SK-N-SH treated with all-trans-retinoic acid at 6 μM for 48 hours (cell line): ENCODE results near the gene YTHDC1.
A peak's percentile ranks its signal among the peaks of the same experiment; 100 is the strongest.

Experiments used
- ATAC-seq: fragments of 200-7000 bp; cut with Tn5 transposase; 3 replicates; pipeline ENCODE4 v1.9.1; 2020; ENCODE audit warnings: mild to moderate bottlenecking, moderate library complexity
- ARNTL ChIP-seq: fragments of 450-650 bp; formaldehyde crosslinking; IDR thresholded peaks from 2 replicates; pipeline ENCODE4 v1.5.0; 2020; ENCODE audit warnings: low read depth, mild to moderate bottlenecking, moderate library complexity, borderline replicate concordance
- BACH2 ChIP-seq: fragments of 250-450 bp; sonication (Bioruptor Pico); IDR thresholded peaks from 2 replicates; pipeline ENCODE4 v1.9.0; 2021; ENCODE audit warnings: mild to moderate bottlenecking, borderline replicate concordance
- CREB5 ChIP-seq: fragments of 250-450 bp; sonication (Bioruptor Pico); IDR thresholded peaks from 2 replicates; pipeline ENCODE4 v1.5.1; 2020; ENCODE audit warnings: low read depth, mild to moderate bottlenecking, moderate library complexity
- CSDC2 ChIP-seq: fragments of 250-450 bp; sonication (Bioruptor Pico); IDR thresholded peaks from 2 replicates; pipeline ENCODE4 v1.5.0; 2020; ENCODE audit warnings: mild to moderate bottlenecking, moderate library complexity
- CSRNP3 ChIP-seq: fragments of 250-450 bp; sonication (Bioruptor Pico); IDR thresholded peaks from 2 replicates; pipeline ENCODE4 v1.5.1; 2021; ENCODE audit warnings: mild to moderate bottlenecking, moderate library complexity
- ESRRG ChIP-seq: fragments of 250-450 bp; sonication (Bioruptor Pico); IDR thresholded peaks from 2 replicates; pipeline ENCODE4 v1.6.1; 2021; ENCODE audit warnings: mild to moderate bottlenecking
- GLIS3 ChIP-seq: fragments of 250-450 bp; sonication (Bioruptor Pico); IDR thresholded peaks from 2 replicates; pipeline ENCODE4 v1.5.0; 2020; ENCODE audit warnings: mild to moderate bottlenecking, moderate library complexity
- ISL1 ChIP-seq: fragments of 250-450 bp; sonication (Bioruptor Pico); IDR thresholded peaks from 2 replicates; pipeline ENCODE4 v2.1.2; 2022; ENCODE audit warnings: mild to moderate bottlenecking, moderate library complexity
- PATZ1 ChIP-seq: fragments of 250-450 bp; sonication (Bioruptor Pico); IDR thresholded peaks from 2 replicates; pipeline ENCODE4 v1.8.0; 2020; ENCODE audit warnings: mild to moderate bottlenecking, moderate library complexity, borderline replicate concordance
- POU6F1 ChIP-seq: fragments of 250-450 bp; sonication (Bioruptor Pico); IDR thresholded peaks from 2 replicates; pipeline ENCODE4 v1.8.0; 2021; ENCODE audit warnings: low read depth, mild to moderate bottlenecking, moderate library complexity, borderline replicate concordance
- PPARA ChIP-seq: fragments of 250-450 bp; sonication (Bioruptor Pico); IDR thresholded peaks from 2 replicates; pipeline ENCODE4 v1.5.0; 2020; ENCODE audit warnings: mild to moderate bottlenecking, borderline replicate concordance
- RARB ChIP-seq: fragments of 250-450 bp; sonication (Bioruptor Pico); IDR thresholded peaks from 2 replicates; pipeline ENCODE4 v1.8.0; 2021; ENCODE audit warnings: mild to moderate bottlenecking, moderate library complexity
- TCF4 ChIP-seq: fragments of 250-450 bp; sonication (Bioruptor Pico); IDR thresholded peaks from 2 replicates; pipeline ENCODE4 v1.8.0; 2021; ENCODE audit warnings: mild to moderate bottlenecking, moderate library complexity, borderline replicate concordance
- TOX ChIP-seq: fragments of 250-450 bp; sonication (Bioruptor Pico); IDR thresholded peaks from 2 replicates; pipeline ENCODE4 v1.8.0; 2021; ENCODE audit warnings: mild to moderate bottlenecking, moderate library complexity, borderline replicate concordance
- TSHZ2 ChIP-seq: fragments of 250-450 bp; sonication (Bioruptor Pico); IDR thresholded peaks from 2 replicates; pipeline ENCODE4 v1.5.0; 2020; ENCODE audit warnings: mild to moderate bottlenecking, moderate library complexity
- ZFP3 ChIP-seq: fragments of 250-450 bp; sonication (Bioruptor Pico); IDR thresholded peaks from 2 replicates; pipeline ENCODE4 v1.5.0; 2020; ENCODE audit warnings: mild to moderate bottlenecking, moderate library complexity
- ZFP30 ChIP-seq: fragments of 450-650 bp; formaldehyde crosslinking; IDR thresholded peaks from 2 replicates; pipeline ENCODE4 v1.5.0; 2022; ENCODE audit warnings: mild to moderate bottlenecking, moderate library complexity
- ZNF70 ChIP-seq: fragments of 450-650 bp; formaldehyde crosslinking; IDR thresholded peaks from 2 replicates; pipeline ENCODE4 v1.5.0; 2020; ENCODE audit warnings: mild to moderate bottlenecking, moderate library complexity
- ZNF8 ChIP-seq: fragments of 450-650 bp; formaldehyde crosslinking; IDR thresholded peaks from 2 replicates; pipeline ENCODE4 v1.5.0; 2020; ENCODE audit warnings: mild to moderate bottlenecking, moderate library complexity

Gene YTHDC1

GRCh38 chr4:68336530-68336929 is 13.4 kb downstream of the YTHDC1 start (continued):
- no peak for TF ChIP-seq POU6F1

GRCh38 chr4:68326141-68326540 is 23.7 kb downstream of the YTHDC1 start:
- ATAC-seq: no peak
- TF ChIP-seq ARNTL (CRISPR knock-in tag) (no peak), GLIS3 (no peak), TCF4 (peak; percentile 50; the same call in 1 of the 2 replicates), TSHZ2 (CRISPR knock-in tag) (peak; percentile 40; the same call in 1 of the 2 replicates), PATZ1 (no peak), PPARA (CRISPR knock-in tag) (no peak), BACH2 (CRISPR knock-in tag) (no peak), RARB (CRISPR knock-in tag) (no peak), ZNF70 (CRISPR knock-in tag) (no peak), POU6F1 (no peak), ESRRG (CRISPR knock-in tag) (no peak), CSDC2 (CRISPR knock-in tag) (no peak), ISL1 (CRISPR knock-in tag) (no peak), CREB5 (CRISPR knock-in tag) (no peak), ZFP30 (CRISPR knock-in tag) (no peak)
- TF ChIP-seq, all 23 proteins: peak for 2

- no peak for ATAC-seq
- TF ChIP-seq ZNF8 (CRISPR knock-in tag) (no peak), CSRNP3 (no peak), TCF4 (no peak), PATZ1 (no peak), BACH2 (CRISPR knock-in tag) (no peak), ARNTL (CRISPR knock-in tag) (no peak), CSDC2 (CRISPR knock-in tag) (no peak), TOX (no peak), ESRRG (CRISPR knock-in tag) (no peak), ZFP3 (CRISPR knock-in tag) (no peak)
These were observed 25.2 kb downstream of the YTHDC1 start for GRCh38 chr4:68324519-68325262.
